Esophagus muscularis mucosa (tissue), 4 donors: ENCODE data around the gene PXYLP1. TPM values are rescaled to one million over a fixed set of nuclear protein-coding genes. Genes with fewer than 3 reads are reported as not detected.

Experiments
- DNase-seq: peaks from one replicate; pipeline ENCODE4 v3.0.0-alpha.2; 2017; ENCODE audit errors: extremely low spot score
- H3K27ac ChIP-seq, 4 donors: fragments of 200-600 bp; sonication (generic); replicated peaks in 1 of 4; 1 replicate in 3 of 4; 2 replicates in 1 of 4; pipeline ENCODE4 v1.5.1; 2016 to 2019; ENCODE audit warnings: mild to moderate bottlenecking in 1 of 4
- H3K27me3 ChIP-seq, 4 donors: fragments of 200-600 bp; sonication (generic); one replicate each; pipeline versions ENCODE4 v1.5.1 to v1.6.0; 2016 to 2019
- H3K36me3 ChIP-seq, 4 donors: fragments of 200-600 bp; sonication (generic); one replicate each; pipeline ENCODE4 v1.5.1; 2016 to 2019
- H3K4me1 ChIP-seq, 4 donors: fragments of 200-600 bp; sonication (generic); one replicate each; pipeline ENCODE4 v1.5.1; 2016 to 2019
- H3K4me3 ChIP-seq, 4 donors: fragments of 200-600 bp; sonication (generic); 1 replicate in 2 of 4; 2 replicates in 2 of 4; pipeline ENCODE4 v1.5.1; 2016 to 2019; ENCODE audit warnings: mild to moderate bottlenecking in 4 of 4, moderate library complexity in 1 of 4
- H3K9me3 ChIP-seq, 4 donors: fragments of 200-600 bp; sonication (generic); 1 replicate in 3 of 4; 2 replicates in 1 of 4; pipeline ENCODE4 v1.5.1; 2016 to 2019
- EP300 ChIP-seq: sonication (generic); formaldehyde crosslinking; IDR thresholded peaks from one replicate; pipeline ENCODE4 v1.6.1; 2017; ENCODE audit warnings: antibody characterized with exemption
- POLR2A ChIP-seq: fragments of 450-650 bp; IDR thresholded peaks from one replicate; pipeline ENCODE4 v1.6.1; 2017; ENCODE audit warnings: antibody characterized with exemption, moderate library complexity, mild to moderate bottlenecking, low read depth
- POLR2AphosphoS5 ChIP-seq, 2 donors: sonication (generic); formaldehyde crosslinking; IDR thresholded peaks; one replicate each; pipeline ENCODE4 v1.6.1; 2017; ENCODE audit warnings: antibody characterized with exemption in 2 of 2
- WGBS: methylation state at CpG from one replicate; pipeline ENCODE4 v1.1.5; 2018; 5-methylcytosine and 5-hydroxymethylcytosine counted together
- intact Hi-C: fragments of 100-400 bp; cut with DNase I; formaldehyde crosslinking; loops from one replicate; pipeline ENCODE4 v1.15.1; 2023
- total RNA-seq, 4 donors: library from RNA; depleted of rRNA; stranded (reverse); fragments of >200 nt; gene quantifications; one replicate each; pipeline versions ENCODE4 v1.1.0 to v1.2.1, GENCODE V29; 2016
- TF ChIP-seq, protein P1 (sequence below), 3 experiments: fragments of 200-600 bp in 2 of 3; fragments of 450-650 bp in 1 of 3; sonication (generic) in 2 of 3; IDR thresholded peaks; one replicate each; pipeline ENCODE4 v1.5.1; 2017 to 2019; ENCODE audit warnings: antibody characterized with exemption in 3 of 3, mild to moderate bottlenecking in 2 of 3, moderate library complexity in 1 of 3

Gene PXYLP1
- total RNA-seq, 4 donors from 2014 or later: 4.5 to 12.5 (median 9.4) TPM

DNA sequence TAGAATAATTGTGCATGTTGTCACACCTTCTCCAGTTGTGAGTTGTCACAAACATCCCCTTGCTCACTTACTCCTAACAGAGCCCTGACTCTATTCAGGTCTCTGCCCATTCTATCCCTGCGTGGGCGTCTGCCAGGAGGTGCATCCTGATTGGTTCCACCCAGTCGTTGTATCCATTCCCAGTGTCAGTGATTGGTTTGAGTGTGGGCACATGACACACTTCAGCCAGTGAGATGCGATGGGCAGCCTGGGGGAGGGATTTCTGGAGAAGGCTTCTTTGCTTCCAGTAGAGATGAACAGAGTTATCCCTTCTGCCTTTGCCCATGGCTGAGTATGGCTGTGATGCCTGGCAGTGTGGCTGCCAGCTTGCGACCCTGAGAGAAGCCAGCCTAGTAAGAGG is 18.7 kb downstream of the PXYLP1 start:
- WGBS: 87% methylated on average over 5 of the region's 5 CpGs
- Histone ChIP-seq H3K4me3 (no peak overlapping the region), H3K36me3 (no peaks in the 10 kb centered on the region), H3K27ac (no peak overlapping the region), H3K9me3 (no peaks in the 10 kb centered on the region), H3K4me1 (peaks cover 0 to 15% (median 10%) of the 10 kb centered on the region in 4 donors), H3K27me3 (no peaks in the 10 kb centered on the region)
- no peak for DNase-seq
- intact Hi-C loops: no loop called here
- no peak for TF ChIP-seq EP300
- TF ChIP-seq POLR2A: no peak
- no peak for TF ChIP-seq POLR2AphosphoS5 (IDR thresholded peaks at IDR 0.05)
- TF ChIP-seq, protein P1, sequence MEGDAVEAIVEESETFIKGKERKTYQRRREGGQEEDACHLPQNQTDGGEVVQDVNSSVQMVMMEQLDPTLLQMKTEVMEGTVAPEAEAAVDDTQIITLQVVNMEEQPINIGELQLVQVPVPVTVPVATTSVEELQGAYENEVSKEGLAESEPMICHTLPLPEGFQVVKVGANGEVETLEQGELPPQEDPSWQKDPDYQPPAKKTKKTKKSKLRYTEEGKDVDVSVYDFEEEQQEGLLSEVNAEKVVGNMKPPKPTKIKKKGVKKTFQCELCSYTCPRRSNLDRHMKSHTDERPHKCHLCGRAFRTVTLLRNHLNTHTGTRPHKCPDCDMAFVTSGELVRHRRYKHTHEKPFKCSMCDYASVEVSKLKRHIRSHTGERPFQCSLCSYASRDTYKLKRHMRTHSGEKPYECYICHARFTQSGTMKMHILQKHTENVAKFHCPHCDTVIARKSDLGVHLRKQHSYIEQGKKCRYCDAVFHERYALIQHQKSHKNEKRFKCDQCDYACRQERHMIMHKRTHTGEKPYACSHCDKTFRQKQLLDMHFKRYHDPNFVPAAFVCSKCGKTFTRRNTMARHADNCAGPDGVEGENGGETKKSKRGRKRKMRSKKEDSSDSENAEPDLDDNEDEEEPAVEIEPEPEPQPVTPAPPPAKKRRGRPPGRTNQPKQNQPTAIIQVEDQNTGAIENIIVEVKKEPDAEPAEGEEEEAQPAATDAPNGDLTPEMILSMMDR (IDR thresholded peaks at IDR 0.05): no peak

GRCh38 chr3:141250828-141251227 is 19.2 kb downstream of the PXYLP1 start:
- intact Hi-C loops: no loop called here
- Histone ChIP-seq H3K9me3 (no peaks in the 10 kb centered on the region), H3K27ac (no peak overlapping the region), H3K36me3 (no peaks in the 10 kb centered on the region), H3K4me3 (no peak overlapping the region), H3K27me3 (no peaks in the 10 kb centered on the region), H3K4me1 (peaks cover 0 to 15% (median 8%) of the 10 kb centered on the region in 4 donors)
- TF ChIP-seq POLR2A: no peak
- TF ChIP-seq EP300: no peak
- TF ChIP-seq, protein P1 (IDR thresholded peaks at IDR 0.05): no peak
- TF ChIP-seq POLR2AphosphoS5 (IDR thresholded peaks at IDR 0.05): no peak
- no peak for DNase-seq
- 94% methylated on average over 4 of the region's 4 CpGs for WGBS

DNA sequence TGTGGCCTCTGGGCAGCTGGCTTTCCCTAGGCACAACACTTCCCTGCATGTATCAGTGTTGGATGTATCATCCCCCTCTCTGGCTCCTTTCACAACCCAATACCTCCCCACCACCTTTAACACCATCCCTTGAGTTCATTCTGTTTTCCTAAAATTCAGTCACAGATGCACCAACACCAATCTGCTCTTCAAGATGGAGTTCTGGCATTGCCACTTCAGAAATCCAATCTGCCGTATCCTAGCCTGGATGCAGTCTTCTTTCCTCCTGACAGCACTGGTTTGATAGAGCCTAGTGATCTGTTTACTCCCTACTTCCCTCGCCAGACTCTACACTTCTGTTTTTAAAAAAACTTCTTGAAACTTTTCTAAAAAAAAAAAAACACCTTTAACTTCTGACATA is 21.7 kb downstream of the PXYLP1 start:
- no peak overlapping the region for H3K27ac ChIP-seq
- TF ChIP-seq EP300 (no peak), POLR2AphosphoS5 (IDR thresholded peaks at IDR 0.05) (no peak), POLR2A (no peak)
- TF ChIP-seq, protein P1 (IDR thresholded peaks at IDR 0.05): no peak
- peaks cover 0 to 15% (median 8%) of the 10 kb centered on the region in 4 donors for H3K4me1 ChIP-seq
- DNase-seq: no peak
- H3K4me3 ChIP-seq: no peak overlapping the region
- intact Hi-C loops: no loop called here
- no peaks in the 10 kb centered on the region for H3K36me3 ChIP-seq
- H3K9me3 ChIP-seq: no peaks in the 10 kb centered on the region
- WGBS: 87% methylated on average over 2 of the region's 2 CpGs
- H3K27me3 ChIP-seq: no peaks in the 10 kb centered on the region

DNA sequence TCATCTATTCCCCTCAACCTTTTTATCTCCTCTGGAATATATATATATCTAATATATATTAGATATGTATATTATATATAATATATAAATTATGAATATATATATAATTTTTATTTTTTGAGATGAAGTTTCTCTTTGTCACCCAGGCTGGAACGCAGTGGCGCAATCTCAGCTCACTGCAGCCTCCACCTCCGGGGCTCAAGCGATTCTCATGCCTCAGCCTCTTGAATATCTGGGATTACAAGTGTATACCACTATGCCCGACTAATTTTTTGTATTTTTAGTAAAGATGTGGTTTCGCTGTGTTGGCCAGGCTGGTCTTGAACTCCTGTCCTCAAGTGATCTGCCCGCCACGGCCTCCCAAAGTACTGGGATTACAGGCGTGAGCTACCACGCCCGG is 22.2 kb downstream of the PXYLP1 start:
- Histone ChIP-seq H3K4me1 (peaks cover 0 to 14% (median 8%) of the 10 kb centered on the region in 4 donors), H3K36me3 (no peaks in the 10 kb centered on the region), H3K4me3 (no peak overlapping the region), H3K27me3 (no peaks in the 10 kb centered on the region), H3K27ac (no peak overlapping the region), H3K9me3 (no peaks in the 10 kb centered on the region)
- intact Hi-C loops: no loop called here
- WGBS: 94% methylated on average over 11 of the region's 11 CpGs
- DNase-seq: no peak
- no peak for TF ChIP-seq EP300
- TF ChIP-seq, protein P1 (IDR thresholded peaks at IDR 0.05): no peak
- TF ChIP-seq POLR2A: no peak
- no peak for TF ChIP-seq POLR2AphosphoS5 (IDR thresholded peaks at IDR 0.05)

DNA sequence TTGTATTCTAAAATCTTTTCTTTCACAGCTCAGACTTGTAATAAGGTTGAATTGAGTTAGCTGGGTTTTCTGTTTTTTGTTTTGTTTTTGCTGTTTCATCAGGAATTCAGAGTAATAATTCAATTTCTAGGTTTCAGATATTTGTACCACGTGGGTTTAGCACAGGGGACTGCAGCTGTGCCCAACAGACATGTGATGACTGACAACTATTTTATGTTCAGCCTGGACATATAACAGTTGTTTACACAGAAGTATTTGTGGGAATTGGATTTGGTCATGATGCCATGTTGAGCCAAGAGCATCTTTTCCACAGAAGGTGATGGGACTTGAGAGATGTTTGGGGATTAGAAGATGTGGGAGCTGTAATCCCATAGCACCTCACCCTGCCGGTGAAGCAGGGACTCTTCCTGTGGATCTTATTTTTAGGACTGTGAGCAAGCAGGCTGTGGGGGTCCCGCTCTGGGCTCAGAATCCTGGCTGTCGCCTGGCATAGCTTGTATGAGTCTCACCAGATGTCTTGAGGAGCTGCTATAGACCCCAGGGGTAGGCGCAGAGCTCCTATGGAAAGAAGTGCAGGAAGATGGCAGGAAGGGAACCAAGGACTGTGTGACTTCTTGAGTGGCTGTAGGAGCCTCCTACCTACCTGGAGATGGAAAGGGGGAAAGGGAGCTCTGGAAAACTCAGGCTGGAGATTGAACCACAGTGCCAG is 23.7 kb downstream of the PXYLP1 start:
- peaks cover 0 to 3% (median 0%) of the 10 kb centered on the region in 4 donors for H3K4me1 ChIP-seq
- peaks cover 0 to 4% (median 2%) of the 10 kb centered on the region in 4 donors for H3K36me3 ChIP-seq
- H3K4me3 ChIP-seq: no peak overlapping the region
- intact Hi-C loops: no loop called here
- 93% methylated on average over 5 of the region's 5 CpGs for WGBS
- TF ChIP-seq, protein P1 (IDR thresholded peaks at IDR 0.05): no peak
- TF ChIP-seq POLR2AphosphoS5 (IDR thresholded peaks at IDR 0.05): no peak
- TF ChIP-seq POLR2A: no peak
- TF ChIP-seq EP300: no peak
- no peak for DNase-seq
- no peak overlapping the region for H3K27ac ChIP-seq
- H3K9me3 ChIP-seq: no peaks in the 10 kb centered on the region
- no peaks in the 10 kb centered on the region for H3K27me3 ChIP-seq
